HG03460 (cell line): ENCODE results near the gene MANSC1.
"Not testable (repeated sequence)": the region's sequence is repeated elsewhere in the genome, so short reads cannot be mapped to it uniquely, and the experiment has no call there.

Source experiments
- ATAC-seq: cut with Tn5 transposase; IDR thresholded peaks from one replicate; pipeline ENCODE4 v1.9.1; 2021; ENCODE audit not compliant: unreplicated experiment

MANSC1 gene

DNA sequence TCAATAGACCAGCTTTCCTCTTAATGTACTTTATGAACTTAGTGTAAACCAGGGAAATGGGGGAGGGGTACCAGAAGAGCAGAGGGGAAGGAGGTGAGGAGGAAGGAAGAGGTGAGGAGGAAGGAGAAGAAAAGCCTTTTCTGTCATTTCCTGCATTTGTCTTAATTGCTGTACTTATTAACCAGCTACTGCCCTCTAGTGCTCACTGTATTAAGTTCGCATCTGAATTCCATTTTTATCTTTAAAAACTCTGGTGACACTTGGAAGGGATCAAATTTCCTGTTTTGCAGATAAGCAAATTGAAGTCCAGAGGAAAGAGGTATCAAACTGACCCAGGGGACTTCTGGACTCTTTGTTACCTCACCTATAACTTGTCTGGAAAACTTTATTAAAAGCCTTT, 22.2 kb downstream of the MANSC1 start:
- ATAC-seq: no peak

DNA sequence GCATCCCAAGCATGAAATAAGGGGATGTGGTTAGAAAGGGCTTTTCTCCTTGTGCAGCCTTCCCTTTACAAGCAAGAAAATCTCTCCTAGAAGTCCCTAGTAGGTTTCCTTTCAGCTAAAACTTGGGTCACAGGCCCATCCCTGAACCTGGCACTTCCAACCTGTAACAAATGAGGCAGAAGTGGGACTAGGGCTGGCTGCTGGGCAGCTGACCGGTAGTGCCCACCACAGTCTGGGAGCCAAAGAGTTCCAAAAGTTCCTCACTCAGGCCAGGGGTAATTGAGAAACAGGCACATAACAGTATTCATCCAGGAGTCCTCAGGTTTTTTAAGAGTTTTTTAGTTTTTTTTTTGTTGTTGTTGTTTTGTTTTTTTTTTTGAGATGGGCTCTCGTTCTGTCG, 23.8 kb downstream of the MANSC1 start:
- no peak for ATAC-seq

DNA sequence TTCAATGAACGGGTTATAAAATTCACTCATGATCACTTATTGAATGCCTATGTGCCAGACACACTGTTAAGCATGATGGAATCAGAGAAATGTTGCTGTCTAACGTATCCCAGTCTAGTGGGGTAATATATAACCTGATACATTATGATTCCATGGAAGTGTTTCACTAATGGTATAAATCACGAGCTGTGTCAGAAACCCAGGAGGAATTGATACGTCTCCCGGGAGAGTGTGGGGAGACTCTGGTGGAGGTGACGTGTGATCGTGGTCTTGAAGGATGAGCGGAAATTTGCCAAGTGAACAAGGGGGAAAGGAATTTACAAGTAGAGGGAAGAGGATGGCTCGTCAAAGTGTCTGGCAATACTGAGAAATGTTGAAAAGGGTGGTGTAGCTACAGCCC, 26.5 kb downstream of the MANSC1 start:
- ATAC-seq: no peak

- ATAC-seq: no peak
Observed at GRCh38 chr12:12323118-12323517, 26.9 kb downstream of the MANSC1 start.

GRCh38 chr12:12319451-12320183, 30.4 kb downstream of the MANSC1 start:
- ATAC-seq: no peak

DNA sequence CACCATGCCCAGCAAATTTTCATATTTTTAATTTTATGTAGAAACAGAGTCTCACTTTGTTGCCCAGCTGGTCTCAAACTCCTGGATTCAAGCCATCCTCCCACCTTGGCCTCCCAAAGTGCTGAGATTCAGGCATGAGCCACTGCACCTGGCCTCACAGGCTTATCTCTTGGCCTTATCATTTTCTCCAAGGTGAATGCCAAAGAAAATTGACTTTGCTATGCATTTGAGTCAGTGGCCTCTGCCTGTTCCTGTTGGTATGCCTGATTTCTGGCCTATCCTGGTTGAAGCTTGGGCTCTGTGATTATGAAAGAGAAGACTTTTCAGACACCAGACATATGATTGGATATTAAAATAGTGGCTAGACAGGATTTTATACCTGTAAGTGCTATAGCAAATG, 34.2 kb downstream of the MANSC1 start:
- ATAC-seq: no peak

GRCh38 chr12:12310695-12311094, 39.3 kb downstream of the MANSC1 start:
- not testable (repeated sequence) for ATAC-seq

- no peak for ATAC-seq
Observed at GRCh38 chr12:12305568-12306300, 44.3 kb downstream of the MANSC1 start.

DNA sequence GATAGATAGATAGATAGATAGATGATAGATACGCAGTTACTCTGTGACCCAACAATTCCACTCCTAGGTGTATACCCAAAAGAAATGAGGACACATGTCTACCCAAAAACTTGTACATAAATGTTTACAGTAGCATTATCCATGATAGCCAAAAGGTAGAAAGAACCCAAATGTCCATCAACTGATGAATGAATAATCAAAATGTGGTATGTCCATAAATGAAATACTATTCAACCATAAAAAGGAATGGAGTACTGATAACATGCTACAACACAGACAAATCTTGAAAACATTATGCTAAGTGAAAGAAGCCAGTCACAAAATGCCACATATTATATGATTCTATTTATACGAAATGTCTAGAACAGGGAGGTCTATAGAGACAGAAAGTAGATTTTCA, 47.1 kb downstream of the MANSC1 start:
- ATAC-seq: no peak

GRCh38 chr12:12301122-12301521, 48.9 kb downstream of the MANSC1 start:
- ATAC-seq: no peak

GRCh38 chr12:12297201-12297830, 52.7 kb downstream of the MANSC1 start:
- no peak for ATAC-seq

GRCh38 chr12:12294215-12295005, 55.6 kb downstream of the MANSC1 start:
- no peak for ATAC-seq

DNA sequence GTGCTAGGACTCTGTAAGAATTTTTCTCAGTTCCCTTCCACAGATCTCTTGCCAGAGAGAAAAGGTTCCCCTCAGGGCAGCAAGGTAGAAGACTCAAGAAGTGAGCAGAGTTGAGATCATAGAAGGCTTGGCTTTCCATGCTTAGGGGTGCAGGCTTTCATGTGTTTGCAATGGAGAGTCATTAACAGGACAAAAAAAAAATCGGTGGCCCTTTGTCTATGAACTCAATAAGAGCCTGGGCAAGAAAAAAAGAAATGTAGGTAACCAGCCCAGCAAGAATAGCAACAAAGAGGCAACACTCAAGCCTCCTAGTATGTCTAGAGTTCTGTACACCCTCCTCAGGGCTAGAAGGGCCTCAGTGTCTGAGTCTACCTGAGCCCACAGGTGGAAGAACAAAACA, 59.8 kb downstream of the MANSC1 start:
- no peak for ATAC-seq

GRCh38 chr12:12286441-12286840, 63.6 kb downstream of the MANSC1 start:
- no peak for ATAC-seq

DNA sequence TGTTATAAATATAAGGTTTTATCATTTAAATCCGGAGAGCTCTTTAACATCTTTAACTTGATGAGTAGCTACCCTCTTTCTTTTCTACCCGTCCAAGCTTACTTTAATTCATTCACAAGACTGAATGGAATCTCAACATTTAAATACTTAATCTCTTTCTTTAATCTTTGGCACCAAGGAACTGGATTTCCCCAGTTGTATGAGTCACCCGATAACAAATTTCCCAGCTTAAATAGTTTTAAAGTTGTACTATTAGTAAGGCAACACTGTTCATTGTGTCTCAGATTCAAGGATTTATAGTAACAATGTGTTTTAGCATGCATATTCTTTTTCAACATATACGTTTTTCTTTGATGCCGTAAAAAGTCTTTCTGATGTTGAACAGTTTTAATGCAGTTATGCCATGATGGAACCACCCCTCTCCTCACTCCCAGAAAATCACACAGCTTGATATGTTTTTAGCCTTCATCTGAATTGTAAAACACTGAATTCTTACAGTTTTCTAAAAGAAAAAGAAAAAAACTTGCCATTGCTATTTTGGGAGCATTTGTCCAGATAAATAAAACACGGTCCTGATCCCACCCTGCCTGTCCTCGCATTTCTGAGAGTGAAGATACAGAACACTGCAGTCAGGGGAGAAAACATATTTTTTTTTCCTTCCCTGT, 67.1 kb downstream of the MANSC1 start:
- ATAC-seq: no peak

- no peak for ATAC-seq
Observed at GRCh38 chr12:12282202-12282601, 67.8 kb downstream of the MANSC1 start.

GRCh38 chr12:12281134-12281533, 68.9 kb downstream of the MANSC1 start:
- no peak for ATAC-seq

DNA sequence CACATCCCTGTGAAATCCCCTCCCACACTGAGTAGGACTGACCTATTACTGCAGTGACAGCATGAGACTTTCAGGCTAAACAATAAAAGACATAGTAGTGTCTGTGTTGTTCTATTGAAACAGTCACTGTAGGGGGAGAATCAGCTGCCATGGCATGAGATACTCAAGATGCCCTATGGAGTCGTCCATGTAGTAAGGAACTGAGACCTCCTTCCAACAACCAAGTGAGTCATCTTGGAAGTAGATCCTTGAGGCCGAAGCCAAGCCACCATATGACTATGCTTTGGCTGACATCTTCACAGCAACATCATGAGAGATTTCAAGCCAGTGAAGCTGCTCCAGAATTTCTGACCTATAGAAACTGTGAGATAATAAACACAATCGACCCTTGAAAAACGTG, 71.1 kb downstream of the MANSC1 start:
- ATAC-seq: no peak
